C4-2B (cell line): ENCODE data around the gene SMOC2.

Source experiments
- CTCF ChIP-seq: fragments of 450-650 bp; conservative IDR thresholded peaks from 2 replicates; pipeline ENCODE4 v1.5.1; 2017; ENCODE audit warnings: mild to moderate bottlenecking
- ZFX ChIP-seq: fragments of 450-650 bp; IDR thresholded peaks from 2 replicates; pipeline ENCODE4 v1.6.1; 2017

DNA sequence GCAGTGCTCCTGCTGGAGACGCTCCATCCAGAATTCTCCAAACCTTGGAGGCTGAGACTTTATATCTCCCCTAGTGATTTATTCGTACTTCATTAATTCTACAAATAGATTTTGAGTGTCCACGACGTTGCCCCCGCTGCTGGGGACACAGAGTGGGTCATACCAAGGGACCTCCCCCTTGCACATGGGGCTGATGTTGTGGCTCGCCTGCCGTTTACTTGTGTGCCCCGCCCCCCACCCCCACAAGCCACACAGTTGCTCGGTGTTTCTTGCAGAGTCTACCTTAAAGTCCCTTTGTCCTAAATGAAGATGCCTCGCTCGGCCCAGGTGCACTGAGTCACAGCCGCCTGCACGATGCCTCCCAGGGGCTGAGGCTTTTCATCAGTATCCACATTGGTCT lies 20.3 kb upstream of the SMOC2 start:
- no peak for TF ChIP-seq CTCF
- TF ChIP-seq ZFX: no peak
